Measurements from ENCODE around the gene IGFL2.
"Not testable (repeated sequence)": the region's sequence is repeated elsewhere in the genome, so short reads cannot be mapped to it uniquely, and the experiment has no call there.

The IGFL2 gene

GRCh38 chr19:46184775-46185710 is 37.0 kb downstream of the IGFL2 start:
- DNase-seq (ENCODE audit: low read depth): peak; percentile 8

GRCh38 chr19:46186101-46186716 is 38.2 kb downstream of the IGFL2 start:
- DNase-seq (ENCODE audit: low read depth): no peak
- H3K4me3 ChIP-seq (ENCODE audit: low read depth, low read length): no peak overlapping the region

More at GRCh38 chr19:46184775-46185710, 37.0 kb downstream of the IGFL2 start:
- not testable (repeated sequence) for H3K4me3 ChIP-seq (ENCODE audit: low read depth, low read length)

- no peak overlapping the region for H3K4me3 ChIP-seq (ENCODE audit: low read depth, low read length)
- no peak for DNase-seq (ENCODE audit: low read depth)
Observed at GRCh38 chr19:46186717-46187101, 38.7 kb downstream of the IGFL2 start.

GRCh38 chr19:46189971-46190888 is 42.2 kb downstream of the IGFL2 start:
- DNase-seq (ENCODE audit: low read depth): no peak
- no peak overlapping the region for H3K4me3 ChIP-seq (ENCODE audit: low read depth, low read length)

- no peak overlapping the region for H3K4me3 ChIP-seq (ENCODE audit: low read depth, low read length)
- DNase-seq (ENCODE audit: low read depth): no peak
Observed at GRCh38 chr19:46191356-46191755, 43.3 kb downstream of the IGFL2 start.

- DNase-seq (ENCODE audit: low read depth): no peak
- no peak overlapping the region for H3K4me3 ChIP-seq (ENCODE audit: low read depth, low read length)
Observed at GRCh38 chr19:46191972-46192371, 43.9 kb downstream of the IGFL2 start.

- H3K4me3 ChIP-seq (ENCODE audit: low read depth, low read length); DNase-seq (ENCODE audit: low read depth): not testable (repeated sequence)
Observed at GRCh38 chr19:46192626-46192991, 44.6 kb downstream of the IGFL2 start.

- DNase-seq (ENCODE audit: low read depth): peak; percentile 35
- H3K4me3 ChIP-seq (ENCODE audit: low read depth, low read length): no peak overlapping the region
Observed at GRCh38 chr19:46192992-46193650, 45.1 kb downstream of the IGFL2 start.

- no peak overlapping the region for H3K4me3 ChIP-seq (ENCODE audit: low read depth, low read length)
- no peak for DNase-seq (ENCODE audit: low read depth)
Observed at GRCh38 chr19:46193678-46194077, 45.6 kb downstream of the IGFL2 start.

GRCh38 chr19:46195104-46195503 is 47.1 kb downstream of the IGFL2 start:
- no peak overlapping the region for H3K4me3 ChIP-seq (ENCODE audit: low read depth, low read length)
- DNase-seq (ENCODE audit: low read depth): no peak

- H3K4me3 ChIP-seq (ENCODE audit: low read depth, low read length); DNase-seq (ENCODE audit: low read depth): not testable (repeated sequence)
Observed at GRCh38 chr19:46195919-46196318, 47.9 kb downstream of the IGFL2 start.

- H3K4me3 ChIP-seq (ENCODE audit: low read depth, low read length): no peak overlapping the region
- DNase-seq (ENCODE audit: low read depth): no peak
Observed at GRCh38 chr19:46196410-46197124, 48.5 kb downstream of the IGFL2 start.

- no peak for DNase-seq (ENCODE audit: low read depth)
- H3K4me3 ChIP-seq (ENCODE audit: low read depth, low read length): no peak overlapping the region
Observed at GRCh38 chr19:46197314-46198070, 49.5 kb downstream of the IGFL2 start.

GRCh38 chr19:46198756-46199155 is 50.7 kb downstream of the IGFL2 start:
- no peak for DNase-seq (ENCODE audit: low read depth)
- no peak overlapping the region for H3K4me3 ChIP-seq (ENCODE audit: low read depth, low read length)

GRCh38 chr19:46201454-46202310 is 53.6 kb downstream of the IGFL2 start:
- no peak overlapping the region for H3K4me3 ChIP-seq (ENCODE audit: low read depth, low read length)
- DNase-seq (ENCODE audit: low read depth): no peak

GRCh38 chr19:46202426-46202825 is 54.4 kb downstream of the IGFL2 start:
- no peak for DNase-seq (ENCODE audit: low read depth)
- H3K4me3 ChIP-seq (ENCODE audit: low read depth, low read length): no peak overlapping the region

Measured in skeletal muscle cell (primary cell).